GM12874 (cell line): Measurements from ENCODE around the gene ADAMTS14.

ENCODE experiments used
- CTCF ChIP-seq: IDR thresholded peaks from 2 replicates; pipeline ENCODE4 v1.5.1; 2011; ENCODE audit warnings: low read depth, mild to moderate bottlenecking, control low read depth, low read length, moderate library complexity; ENCODE audit not compliant: insufficient read depth

ADAMTS14 gene

GRCh38 chr10:70744617-70745143 lies 72.4 kb downstream of the ADAMTS14 start:
- TF ChIP-seq CTCF, result no peak

- TF ChIP-seq CTCF, result no peak
Observed at GRCh38 chr10:70745555-70745954, 73.2 kb downstream of the ADAMTS14 start.

- TF ChIP-seq CTCF, result no peak
Observed at GRCh38 chr10:70747192-70747965, 75.1 kb downstream of the ADAMTS14 start.

- TF ChIP-seq CTCF, result no peak
Observed at GRCh38 chr10:70748305-70748704, 76.0 kb downstream of the ADAMTS14 start.

GRCh38 chr10:70748801-70749573 lies 76.7 kb downstream of the ADAMTS14 start:
- no peak for TF ChIP-seq CTCF

- no peak for TF ChIP-seq CTCF
Observed at GRCh38 chr10:70749756-70750155, 77.5 kb downstream of the ADAMTS14 start.

- TF ChIP-seq CTCF, result no peak
Observed at GRCh38 chr10:70750156-70750703, 77.9 kb downstream of the ADAMTS14 start.
